Measurements from ENCODE around the gene RTF1. TPM values are rescaled to one million over a fixed set of nuclear protein-coding genes. Genes with fewer than 3 reads are reported as not detected.

The RTF1 gene
- total RNA-seq, 1 donor from 2014 or later, result 54.4 TPM

GRCh38 chr15:41507820-41508290 is 91.0 kb downstream of the RTF1 start:
- Mint-ChIP-seq H3K27ac (no peak overlapping the region), H3K27me3 (peaks cover 86% of the 10 kb centered on the region), H3K4me1 (ENCODE audit: unreplicated experiment) (peaks cover 4% of the 10 kb centered on the region), H3K36me3 (no peaks in the 10 kb centered on the region), H3K4me3 (no peak overlapping the region), H3K9me3 (no peaks in the 10 kb centered on the region)
- DNase-seq (ENCODE audit: extremely low spot score, unreplicated experiment), result no peak
- no peak for TF ChIP-seq CTCF (conservative IDR thresholded peaks at IDR 0.05)

- H3K4me1 Mint-ChIP-seq (ENCODE audit: unreplicated experiment), result peaks cover 4% of the 10 kb centered on the region
- H3K9me3 Mint-ChIP-seq, result no peaks in the 10 kb centered on the region
- DNase-seq (ENCODE audit: extremely low spot score, unreplicated experiment), result no peak
- no peak for TF ChIP-seq CTCF (conservative IDR thresholded peaks at IDR 0.05)
- H3K27me3 Mint-ChIP-seq, result peaks cover 76% of the 10 kb centered on the region
- H3K27ac Mint-ChIP-seq, result no peak overlapping the region
- H3K4me3 Mint-ChIP-seq, result no peak overlapping the region
- H3K36me3 Mint-ChIP-seq, result no peaks in the 10 kb centered on the region
These were observed 93.8 kb downstream of the RTF1 start for GRCh38 chr15:41510728-41511127.

DNA sequence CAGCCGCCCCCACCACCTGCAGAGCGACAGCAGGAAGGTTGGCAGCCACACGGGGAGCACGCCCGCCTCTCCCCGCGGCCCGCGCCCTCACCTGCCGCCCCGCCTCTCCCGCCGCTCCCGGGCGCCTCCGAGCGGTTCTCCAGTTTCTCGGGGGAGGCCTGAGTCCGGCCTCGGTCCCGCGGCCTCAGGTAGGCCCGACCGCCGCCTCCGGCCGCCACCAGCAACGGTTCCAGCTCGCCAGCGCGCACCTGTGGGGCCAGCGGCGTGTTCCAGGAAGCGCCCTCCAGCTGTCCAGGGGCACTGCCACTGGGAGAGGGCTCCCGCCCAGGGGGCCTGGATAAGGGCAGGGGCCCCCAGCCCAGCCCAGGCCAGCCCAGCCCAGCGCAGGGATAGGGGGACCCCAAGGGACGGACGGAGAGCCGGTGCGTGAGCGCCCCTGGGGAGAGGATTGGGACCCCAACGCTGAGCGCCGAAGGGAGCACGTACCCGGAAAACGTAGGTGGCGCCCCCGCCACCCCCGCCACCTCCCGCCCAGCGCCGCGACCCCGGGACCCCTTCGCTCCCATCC is 94.5 kb downstream of the RTF1 start:
- peaks cover 69% of the 10 kb centered on the region for H3K27me3 Mint-ChIP-seq
- DNase-seq (ENCODE audit: extremely low spot score, unreplicated experiment), result no peak
- peaks cover 4% of the 10 kb centered on the region for H3K36me3 Mint-ChIP-seq
- H3K9me3 Mint-ChIP-seq, result no peaks in the 10 kb centered on the region
- no peak for TF ChIP-seq CTCF (conservative IDR thresholded peaks at IDR 0.05)
- H3K4me1 Mint-ChIP-seq (ENCODE audit: unreplicated experiment), result peaks cover 4% of the 10 kb centered on the region
- no peak overlapping the region for H3K4me3 Mint-ChIP-seq
- no peak overlapping the region for H3K27ac Mint-ChIP-seq

- Mint-ChIP-seq H3K27ac (no peak overlapping the region), H3K4me1 (ENCODE audit: unreplicated experiment) (peaks cover 4% of the 10 kb centered on the region), H3K9me3 (no peaks in the 10 kb centered on the region), H3K27me3 (peaks cover 64% of the 10 kb centered on the region), H3K4me3 (peak overlapping the region; percentile 82), H3K36me3 (peaks cover 9% of the 10 kb centered on the region)
- no peak for DNase-seq (ENCODE audit: extremely low spot score, unreplicated experiment)
- no peak for TF ChIP-seq CTCF (conservative IDR thresholded peaks at IDR 0.05)
These were observed 95.0 kb downstream of the RTF1 start for GRCh38 chr15:41511899-41512369.

GRCh38 chr15:41512512-41512939 is 95.6 kb downstream of the RTF1 start:
- no peak overlapping the region for H3K27ac Mint-ChIP-seq
- DNase-seq (ENCODE audit: extremely low spot score, unreplicated experiment), result no peak
- no peak for TF ChIP-seq CTCF (conservative IDR thresholded peaks at IDR 0.05)
- peaks cover 4% of the 10 kb centered on the region for H3K4me1 Mint-ChIP-seq (ENCODE audit: unreplicated experiment)
- no peaks in the 10 kb centered on the region for H3K9me3 Mint-ChIP-seq
- H3K36me3 Mint-ChIP-seq, result peaks cover 11% of the 10 kb centered on the region
- peaks cover 58% of the 10 kb centered on the region for H3K27me3 Mint-ChIP-seq
- H3K4me3 Mint-ChIP-seq, result peak overlapping the region; percentile 82

Measured in type B pancreatic cell (in vitro differentiated cells).